GM21737 (cell line): ENCODE measurements around the gene B4GALNT4.
"Not testable (repeated sequence)": the region's sequence is repeated elsewhere in the genome, so short reads cannot be mapped to it uniquely, and the experiment has no call there.

Experiments used
- ATAC-seq: cut with Tn5 transposase; IDR thresholded peaks from one replicate; pipeline ENCODE4 v1.9.1; 2021; ENCODE audit warnings: mild to moderate bottlenecking, moderate library complexity; ENCODE audit not compliant: unreplicated experiment

The B4GALNT4 gene

DNA sequence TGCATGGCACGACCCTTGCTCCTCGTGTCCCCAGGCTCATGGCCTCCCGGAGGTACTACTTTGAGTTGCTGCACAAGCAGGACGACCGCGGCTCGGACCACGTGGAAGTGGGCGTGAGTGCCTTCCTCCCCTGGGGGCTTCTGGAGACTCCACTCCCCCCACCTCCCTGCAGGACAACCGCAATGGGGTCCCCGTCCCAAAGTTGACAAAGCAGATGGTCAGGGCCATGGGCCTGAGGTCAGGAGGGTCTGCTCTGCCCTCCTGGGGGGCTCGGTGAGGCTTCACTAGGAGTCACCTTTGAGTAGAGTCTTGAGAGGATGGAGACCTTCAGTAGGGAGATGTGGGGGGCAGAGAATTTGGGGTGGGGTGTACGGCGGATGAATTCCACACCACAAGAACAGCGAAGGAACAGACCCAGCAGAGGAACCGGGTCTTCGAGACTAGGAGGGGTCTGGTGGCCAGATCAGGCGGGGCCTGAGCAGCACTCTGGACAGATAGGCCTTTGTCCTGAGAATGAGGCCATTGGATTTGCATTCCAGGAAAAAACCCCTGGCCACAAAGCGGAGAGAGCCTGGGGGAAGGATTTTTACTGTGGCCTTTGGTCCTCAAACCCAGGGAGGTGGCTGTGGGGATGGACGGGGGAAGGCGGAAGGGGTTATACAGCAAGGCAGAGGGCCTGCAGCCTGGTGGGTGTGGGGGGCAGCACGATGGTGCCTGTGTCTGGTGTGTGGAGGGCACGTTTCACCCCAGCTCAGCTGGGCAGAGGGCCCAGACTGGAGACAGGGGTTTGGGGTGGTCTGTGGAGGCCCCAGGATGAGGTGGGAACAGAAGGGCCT lies 4.6 kb downstream of the B4GALNT4 start:
- no peak for ATAC-seq

GRCh38 chr11:375065-376025 lies 6.0 kb downstream of the B4GALNT4 start:
- ATAC-seq: no peak

DNA sequence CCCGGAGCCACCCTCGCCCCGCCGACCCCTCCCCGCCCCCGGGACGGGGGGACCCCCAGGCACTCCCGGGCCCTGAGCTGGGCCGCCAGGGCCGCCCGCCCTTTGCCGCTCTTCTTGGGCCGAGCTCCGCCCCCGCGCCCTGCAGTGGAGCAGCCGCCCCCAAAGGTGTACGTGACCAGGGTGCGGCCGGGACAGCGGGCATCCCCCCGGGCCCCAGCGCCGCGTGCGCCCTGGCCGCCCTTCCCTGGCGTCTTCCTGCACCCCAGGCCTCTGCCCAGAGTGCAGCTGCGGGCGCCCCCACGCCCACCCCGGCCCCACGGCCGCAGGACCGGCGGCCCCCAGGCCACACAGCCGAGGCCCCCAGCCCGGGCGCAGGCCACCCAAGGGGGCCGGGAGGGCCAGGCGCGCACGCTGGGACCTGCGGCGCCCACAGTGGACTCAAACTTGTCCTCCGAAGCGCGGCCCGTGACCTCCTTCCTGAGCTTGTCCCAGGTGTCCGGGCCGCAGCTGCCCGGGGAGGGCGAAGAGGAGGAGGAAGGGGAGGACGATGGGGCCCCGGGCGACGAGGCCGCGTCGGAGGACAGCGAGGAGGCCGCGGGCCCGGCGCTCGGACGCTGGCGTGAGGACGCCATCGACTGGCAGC lies 7.4 kb downstream of the B4GALNT4 start:
- ATAC-seq: no peak

DNA sequence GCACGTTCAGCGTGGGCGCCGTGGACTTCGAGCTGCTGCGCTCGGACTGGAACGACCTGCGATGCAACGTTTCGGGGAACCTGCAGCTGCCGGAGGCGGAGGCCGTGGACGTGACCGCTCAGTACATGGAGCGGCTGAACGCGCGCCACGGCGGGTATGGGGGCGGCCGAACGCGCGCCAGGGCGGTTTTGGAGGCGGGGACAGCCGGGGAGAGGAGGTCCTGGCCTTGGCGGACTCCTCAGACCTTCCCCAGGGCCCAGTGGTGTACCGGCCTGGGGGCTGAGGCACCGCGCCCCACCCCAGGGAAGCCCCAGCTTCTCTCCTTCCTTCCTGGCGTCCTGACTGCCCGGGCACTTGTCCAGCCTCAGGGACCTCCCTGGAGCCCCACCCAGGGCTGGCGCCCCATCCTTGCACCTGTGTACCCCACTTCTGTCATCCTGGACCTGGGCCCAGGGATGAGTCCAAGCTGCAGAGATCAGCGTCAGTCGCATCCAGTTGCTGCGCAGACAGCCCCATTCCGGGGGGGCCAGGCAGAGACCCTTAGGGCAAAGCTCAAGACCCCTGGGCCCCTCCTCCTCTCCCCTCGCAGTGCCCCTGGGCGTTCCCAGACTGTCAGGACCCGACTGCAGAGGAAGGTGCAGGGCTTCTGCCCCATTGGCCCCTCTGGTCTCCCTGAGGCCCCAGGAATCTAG lies 8.0 kb downstream of the B4GALNT4 start:
- no peak for ATAC-seq

GRCh38 chr11:377883-378500 lies 8.7 kb downstream of the B4GALNT4 start:
- ATAC-seq: no peak

DNA sequence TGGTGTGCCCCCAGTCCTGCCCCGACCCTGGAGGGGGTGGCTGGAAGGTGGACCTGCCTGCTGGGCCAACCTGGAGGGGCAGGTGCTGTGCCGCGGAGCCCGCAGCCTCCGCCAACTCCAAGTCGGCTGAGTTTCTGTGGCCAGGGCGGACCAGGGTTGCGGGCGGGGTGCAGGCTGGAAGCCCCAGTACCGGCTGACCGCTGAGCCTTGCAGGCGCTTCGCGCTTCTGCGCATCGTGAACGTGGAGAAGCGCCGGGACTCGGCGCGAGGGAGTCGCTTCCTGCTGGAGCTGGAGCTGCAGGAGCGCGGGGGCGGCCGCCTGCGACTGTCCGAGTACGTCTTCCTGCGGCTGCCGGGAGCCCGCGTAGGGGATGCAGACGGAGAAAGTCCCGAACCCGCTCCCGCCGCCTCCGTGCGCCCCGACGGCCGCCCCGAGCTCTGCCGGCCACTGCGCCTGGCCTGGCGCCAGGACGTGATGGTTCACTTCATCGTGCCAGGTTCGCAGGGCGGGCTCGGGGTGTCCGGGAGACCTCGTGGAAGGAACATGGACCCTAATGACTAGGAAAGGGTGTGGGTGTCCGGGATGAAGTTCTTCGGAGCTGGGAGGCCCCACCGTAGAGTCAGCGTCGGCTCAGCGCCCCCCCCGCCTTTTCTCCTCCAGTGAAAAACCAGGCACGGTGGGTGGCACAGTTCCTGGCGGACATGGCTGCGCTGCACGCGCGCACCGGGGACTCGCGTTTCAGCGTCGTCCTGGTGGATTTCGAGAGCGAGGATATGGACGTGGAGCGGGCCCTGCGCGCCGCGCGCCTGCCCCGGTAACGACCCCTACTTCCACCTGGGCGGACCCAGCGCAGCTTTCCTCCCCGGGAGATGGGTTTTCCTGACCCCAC lies 10.2 kb downstream of the B4GALNT4 start:
- no peak for ATAC-seq

DNA sequence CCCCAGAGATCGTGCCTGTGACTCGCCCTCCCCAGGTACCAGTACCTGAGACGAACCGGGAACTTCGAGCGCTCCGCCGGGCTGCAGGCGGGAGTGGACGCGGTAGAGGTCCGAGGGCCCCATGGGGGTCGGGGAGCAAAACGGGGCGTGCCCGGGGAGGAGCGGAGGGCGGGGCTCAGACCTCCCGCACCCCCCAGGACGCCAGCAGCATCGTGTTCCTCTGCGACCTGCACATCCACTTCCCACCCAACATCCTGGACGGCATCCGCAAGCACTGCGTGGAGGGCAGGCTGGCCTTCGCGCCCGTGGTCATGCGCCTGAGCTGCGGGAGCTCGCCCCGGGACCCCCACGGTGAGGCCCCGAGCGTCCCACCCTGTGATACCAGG lies 10.8 kb downstream of the B4GALNT4 start:
- no peak for ATAC-seq

GRCh38 chr11:380491-380890 lies 11.2 kb downstream of the B4GALNT4 start:
- ATAC-seq: no peak

DNA sequence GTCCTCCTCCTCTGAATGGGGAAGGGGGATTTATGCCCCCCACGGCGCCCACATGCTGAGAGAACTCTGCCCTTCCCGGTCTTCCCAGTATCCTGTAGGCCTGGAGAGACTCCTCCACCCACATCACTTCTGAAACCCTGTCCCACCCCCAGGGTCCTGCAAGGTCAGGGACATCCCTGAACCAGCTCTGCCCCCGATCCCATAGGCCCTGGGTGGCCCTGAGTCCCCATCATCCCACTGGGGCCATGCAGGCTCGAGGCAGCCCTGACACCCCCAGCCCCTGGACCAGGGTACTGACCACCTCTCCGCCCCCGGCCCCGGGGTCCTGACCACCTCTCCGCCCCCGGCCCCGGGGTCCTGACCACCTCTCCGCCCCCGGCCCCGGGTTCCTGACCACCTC lies 11.7 kb downstream of the B4GALNT4 start:
- no peak for ATAC-seq

GRCh38 chr11:381501-382072 lies 12.3 kb downstream of the B4GALNT4 start:
- no peak for ATAC-seq

GRCh38 chr11:382081-382629 lies 12.9 kb downstream of the B4GALNT4 start:
- no peak for ATAC-seq

GRCh38 chr11:383431-383830 lies 14.1 kb downstream of the B4GALNT4 start:
- ATAC-seq: no peak

- no peak for ATAC-seq
Observed at GRCh38 chr11:384511-384910, 15.2 kb downstream of the B4GALNT4 start.

GRCh38 chr11:385594-386351 lies 16.5 kb downstream of the B4GALNT4 start:
- ATAC-seq: no peak

DNA sequence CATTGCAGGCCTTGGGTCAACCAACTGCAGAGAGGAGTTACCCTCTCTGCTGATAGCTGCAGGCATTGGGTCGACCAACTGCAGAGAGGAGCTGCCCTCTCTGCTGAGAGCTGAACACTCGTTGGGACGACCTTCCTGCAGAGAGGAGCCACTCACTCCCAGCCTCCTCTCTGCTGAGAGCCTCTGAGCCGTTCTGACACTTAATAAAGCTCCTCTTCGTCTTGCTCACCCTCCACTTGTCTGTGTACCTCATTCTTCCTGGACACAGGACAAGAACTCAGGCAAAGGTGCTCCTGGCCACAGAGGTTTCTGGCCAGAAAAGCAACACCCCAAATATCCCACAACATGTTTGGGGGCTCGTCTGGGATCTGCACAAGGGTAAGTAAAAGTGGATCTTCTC lies 17.2 kb downstream of the B4GALNT4 start:
- no peak for ATAC-seq

GRCh38 chr11:387193-387793 lies 18.0 kb downstream of the B4GALNT4 start:
- no peak for ATAC-seq

DNA sequence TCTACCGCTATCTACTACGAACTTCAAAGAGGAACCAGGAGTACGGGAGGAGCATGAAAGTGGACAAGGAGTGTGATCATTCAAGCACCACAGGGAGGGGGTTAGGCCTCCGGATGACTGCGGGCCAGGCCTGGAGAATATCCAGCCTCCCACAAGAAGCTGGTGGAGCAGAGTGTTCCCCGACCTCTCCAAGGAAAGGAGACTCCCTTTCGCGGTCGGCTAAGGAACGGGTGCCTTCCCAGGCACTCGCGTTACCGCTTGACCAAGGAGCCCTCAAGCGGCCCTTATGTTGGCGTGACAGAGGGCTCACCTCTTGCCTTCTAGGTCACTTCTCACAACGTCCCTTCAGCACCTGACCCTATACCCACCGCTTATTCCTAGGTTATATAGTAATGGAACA lies 20.1 kb downstream of the B4GALNT4 start:
- ATAC-seq: not testable (repeated sequence)

GRCh38 chr11:390175-390574 lies 20.9 kb downstream of the B4GALNT4 start:
- no peak for ATAC-seq
